Bronchial epithelial cell (primary cell): Measurements from ENCODE around the gene FRA10AC1. TPM values are rescaled to one million over a fixed set of nuclear protein-coding genes. Genes with fewer than 3 reads are reported as not detected.

Experiments
- DNase-seq: peaks from one replicate; pipeline ENCODE4 v3.0.0-alpha.2; 2010; ENCODE audit warnings: low read depth
- FAIRE-seq: peaks from 2 replicates; lab custom pipeline; 2011; peaks lifted over from hg19 to GRCh38; lab: Jason Lieb, UNC
- H3K27me3 ChIP-seq: 2 replicates; pipeline ENCODE4 v1.5.1; 2011; ENCODE audit warnings: low read length; ENCODE audit not compliant: control insufficient read depth, insufficient read depth
- H3K36me3 ChIP-seq: 2 replicates; pipeline ENCODE4 v1.5.1; 2011; ENCODE audit warnings: low read length; ENCODE audit not compliant: control insufficient read depth, insufficient read depth
- H3K4me3 ChIP-seq: 2 replicates; pipeline ENCODE4 v1.5.1; 2011; ENCODE audit warnings: mild to moderate bottlenecking, low read depth, low read length, control low read depth
- total RNA-seq: library from RNA; depleted of rRNA; stranded (reverse); fragments of >200 nt; gene quantifications from 2 replicates; pipeline ENCODE4 v1.2.1, GENCODE V29; 2014
- TF ChIP-seq, protein P1 (sequence below): IDR thresholded peaks from 2 replicates; pipeline ENCODE4 v1.5.1; 2011; ENCODE audit warnings: mild to moderate bottlenecking, moderate library complexity, low read length, control low read depth, inconsistent platforms; ENCODE audit not compliant: insufficient read depth, severe bottlenecking

Gene FRA10AC1
- total RNA-seq, 1 donor from 2014 or later = 4.7 TPM

DNA sequence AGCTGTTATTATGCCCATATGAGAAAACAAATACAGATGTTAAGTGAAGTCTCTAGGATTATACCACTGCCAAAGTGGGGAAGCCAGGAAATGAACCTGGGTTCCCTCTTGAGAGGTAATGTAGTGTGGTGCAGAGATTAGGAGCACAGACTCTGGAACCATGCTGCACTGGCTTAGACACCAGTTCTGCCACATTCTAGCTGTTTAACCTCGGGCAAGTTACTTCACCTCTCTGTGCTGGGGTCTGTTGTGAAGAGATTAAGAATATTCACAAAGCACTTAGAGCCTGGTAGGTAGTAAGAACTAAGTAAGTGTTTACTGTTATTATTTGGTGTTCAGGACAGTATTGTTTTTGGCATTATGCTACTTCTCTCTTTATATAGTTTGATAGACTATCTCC lies 48.2 kb downstream of the FRA10AC1 start:
- TF ChIP-seq, protein P1, sequence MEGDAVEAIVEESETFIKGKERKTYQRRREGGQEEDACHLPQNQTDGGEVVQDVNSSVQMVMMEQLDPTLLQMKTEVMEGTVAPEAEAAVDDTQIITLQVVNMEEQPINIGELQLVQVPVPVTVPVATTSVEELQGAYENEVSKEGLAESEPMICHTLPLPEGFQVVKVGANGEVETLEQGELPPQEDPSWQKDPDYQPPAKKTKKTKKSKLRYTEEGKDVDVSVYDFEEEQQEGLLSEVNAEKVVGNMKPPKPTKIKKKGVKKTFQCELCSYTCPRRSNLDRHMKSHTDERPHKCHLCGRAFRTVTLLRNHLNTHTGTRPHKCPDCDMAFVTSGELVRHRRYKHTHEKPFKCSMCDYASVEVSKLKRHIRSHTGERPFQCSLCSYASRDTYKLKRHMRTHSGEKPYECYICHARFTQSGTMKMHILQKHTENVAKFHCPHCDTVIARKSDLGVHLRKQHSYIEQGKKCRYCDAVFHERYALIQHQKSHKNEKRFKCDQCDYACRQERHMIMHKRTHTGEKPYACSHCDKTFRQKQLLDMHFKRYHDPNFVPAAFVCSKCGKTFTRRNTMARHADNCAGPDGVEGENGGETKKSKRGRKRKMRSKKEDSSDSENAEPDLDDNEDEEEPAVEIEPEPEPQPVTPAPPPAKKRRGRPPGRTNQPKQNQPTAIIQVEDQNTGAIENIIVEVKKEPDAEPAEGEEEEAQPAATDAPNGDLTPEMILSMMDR = no peak
- Histone ChIP-seq H3K4me3 (no peak overlapping the region), H3K36me3 (no peaks in the 10 kb centered on the region), H3K27me3 (no peaks in the 10 kb centered on the region)
- FAIRE-seq (no peak), DNase-seq (no peak)

DNA sequence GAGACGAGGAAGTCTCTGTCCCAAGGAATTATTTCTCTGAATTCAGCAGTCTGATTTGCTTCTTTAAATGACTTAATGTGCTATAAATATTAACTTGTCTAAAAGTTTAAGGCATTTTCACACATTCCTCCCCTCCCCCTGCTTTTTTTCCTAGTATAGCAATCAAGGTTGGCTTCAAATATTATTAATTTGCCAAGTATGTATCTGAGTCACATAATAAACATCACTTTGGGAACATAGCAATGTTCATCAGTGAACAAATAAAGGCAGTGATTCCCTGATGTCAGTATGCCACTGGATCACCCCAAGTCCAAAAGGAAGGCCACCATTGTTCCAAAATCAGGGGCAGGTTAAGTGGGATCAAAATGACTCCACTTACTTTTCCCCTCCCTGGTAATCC lies 49.5 kb downstream of the FRA10AC1 start:
- H3K36me3 ChIP-seq = no peaks in the 10 kb centered on the region
- TF ChIP-seq, protein P1 = no peak
- H3K27me3 ChIP-seq = no peaks in the 10 kb centered on the region
- no peak overlapping the region for H3K4me3 ChIP-seq
- DNase-seq (peak; percentile 88), FAIRE-seq (no peak)

GRCh38 chr10:93639791-93640190 lies 62.6 kb downstream of the FRA10AC1 start:
- no peak for FAIRE-seq
- Histone ChIP-seq H3K4me3 (no peak overlapping the region), H3K27me3 (no peaks in the 10 kb centered on the region), H3K36me3 (no peaks in the 10 kb centered on the region)
- no peak for DNase-seq
- TF ChIP-seq, protein P1 = no peak

GRCh38 chr10:93630625-93631557 lies 71.5 kb downstream of the FRA10AC1 start:
- TF ChIP-seq, protein P1 = no peak
- FAIRE-seq (peak; percentile 68), DNase-seq (no peak)
- Histone ChIP-seq H3K4me3 (no peak overlapping the region), H3K27me3 (peaks cover 2% of the 10 kb centered on the region), H3K36me3 (no peaks in the 10 kb centered on the region)

- peaks cover 2% of the 10 kb centered on the region for H3K27me3 ChIP-seq
- no peaks in the 10 kb centered on the region for H3K36me3 ChIP-seq
- no peak for DNase-seq
- H3K4me3 ChIP-seq = no peak overlapping the region
- FAIRE-seq = peak; percentile 47
- TF ChIP-seq, protein P1 = no peak
These were observed 72.6 kb downstream of the FRA10AC1 start for GRCh38 chr10:93629647-93630305.
